ENCODE results near the gene IL36B.

Gene IL36B

GRCh38 chr2:113075600-113075999 lies 22.9 kb upstream of the IL36B start:
- DNase-seq: no peak

DNA sequence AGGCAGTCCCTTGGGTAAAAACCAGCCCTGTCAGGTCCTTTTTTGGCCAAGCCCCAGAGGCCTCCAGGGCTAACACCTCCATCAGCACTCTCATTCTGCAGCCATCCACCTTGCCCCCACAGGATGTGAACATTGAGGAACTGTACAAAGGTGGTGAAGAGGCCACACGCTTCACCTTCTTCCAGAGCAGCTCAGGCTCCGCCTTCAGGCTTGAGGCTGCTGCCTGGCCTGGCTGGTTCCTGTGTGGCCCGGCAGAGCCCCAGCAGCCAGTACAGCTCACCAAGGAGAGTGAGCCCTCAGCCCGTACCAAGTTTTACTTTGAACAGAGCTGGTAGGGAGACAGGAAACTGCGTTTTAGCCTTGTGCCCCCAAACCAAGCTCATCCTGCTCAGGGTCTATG lies 22.4 kb upstream of the IL36B start:
- DNase-seq: no peak

DNA sequence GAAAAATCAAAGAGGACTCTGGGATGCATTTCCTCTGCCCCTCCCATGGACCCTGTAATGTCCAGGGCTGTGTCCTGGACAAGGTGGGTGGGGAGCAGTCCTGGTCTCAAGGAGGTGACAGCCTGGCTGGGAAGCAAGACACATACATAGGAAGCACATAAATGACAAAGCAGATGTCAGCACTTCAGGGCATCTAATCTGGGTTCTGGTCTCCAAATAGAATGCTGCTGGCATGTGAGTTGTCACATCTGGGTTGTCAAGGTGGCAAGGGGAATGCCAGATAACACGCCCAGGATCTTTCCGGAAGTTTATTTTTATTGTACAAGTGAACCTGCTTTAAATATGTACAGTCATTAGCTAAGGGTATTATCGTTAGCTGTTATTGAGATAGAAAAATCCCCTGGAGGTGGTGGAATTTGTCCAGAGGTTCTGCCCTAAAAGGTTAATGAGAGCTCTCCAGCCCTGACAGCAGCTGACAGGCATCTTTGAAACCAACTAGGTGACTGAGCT lies 20.7 kb upstream of the IL36B start:
- DNase-seq: no peak

- no peak for DNase-seq
Observed at GRCh38 chr2:113072584-113072983, 19.9 kb upstream of the IL36B start.

GRCh38 chr2:113070606-113070975 lies 17.9 kb upstream of the IL36B start:
- no peak for DNase-seq

DNA sequence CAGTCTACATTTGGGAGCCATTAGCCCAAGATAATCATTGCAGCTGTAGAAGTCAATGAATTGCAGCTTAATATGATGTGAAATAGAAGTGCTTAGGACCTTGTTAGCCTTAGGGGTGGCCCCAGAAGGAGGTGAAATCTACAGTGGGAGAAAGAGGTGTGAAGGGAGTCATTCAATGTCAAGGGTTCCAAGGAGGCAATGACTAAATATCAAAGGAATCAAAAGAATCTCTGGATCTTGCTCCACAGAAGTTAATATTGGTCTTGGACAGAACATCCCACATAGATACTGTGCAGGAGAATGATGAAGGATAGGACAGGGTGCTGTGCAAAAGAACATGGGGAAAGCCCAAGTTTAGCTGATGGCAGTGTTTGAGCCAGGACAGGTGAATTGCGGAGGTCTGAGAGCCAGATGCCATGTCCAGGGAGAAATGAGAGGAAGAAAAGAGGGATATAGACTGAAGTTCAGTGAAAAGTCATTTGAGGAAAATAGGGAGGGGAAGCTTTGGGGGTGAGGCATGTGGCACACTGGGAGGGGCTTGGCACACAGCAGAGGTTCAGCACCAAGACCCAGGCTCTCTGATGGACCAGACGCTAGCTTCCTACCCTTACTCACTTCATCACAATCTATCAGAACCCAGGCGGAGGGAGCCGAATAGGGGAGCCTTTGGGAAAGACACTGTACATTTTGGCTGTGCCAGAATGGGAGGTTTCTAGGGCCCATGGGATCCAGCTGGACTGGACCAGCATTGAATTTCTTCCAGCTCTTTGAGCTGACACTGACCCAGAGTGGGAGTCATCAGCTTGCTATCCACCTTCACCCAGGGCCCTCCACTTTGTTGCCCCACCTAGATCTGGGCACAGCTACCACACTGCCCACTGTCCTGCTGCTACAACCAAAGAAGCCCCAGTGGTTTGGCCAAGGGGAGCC lies 17.3 kb upstream of the IL36B start:
- DNase-seq: no peak

DNA sequence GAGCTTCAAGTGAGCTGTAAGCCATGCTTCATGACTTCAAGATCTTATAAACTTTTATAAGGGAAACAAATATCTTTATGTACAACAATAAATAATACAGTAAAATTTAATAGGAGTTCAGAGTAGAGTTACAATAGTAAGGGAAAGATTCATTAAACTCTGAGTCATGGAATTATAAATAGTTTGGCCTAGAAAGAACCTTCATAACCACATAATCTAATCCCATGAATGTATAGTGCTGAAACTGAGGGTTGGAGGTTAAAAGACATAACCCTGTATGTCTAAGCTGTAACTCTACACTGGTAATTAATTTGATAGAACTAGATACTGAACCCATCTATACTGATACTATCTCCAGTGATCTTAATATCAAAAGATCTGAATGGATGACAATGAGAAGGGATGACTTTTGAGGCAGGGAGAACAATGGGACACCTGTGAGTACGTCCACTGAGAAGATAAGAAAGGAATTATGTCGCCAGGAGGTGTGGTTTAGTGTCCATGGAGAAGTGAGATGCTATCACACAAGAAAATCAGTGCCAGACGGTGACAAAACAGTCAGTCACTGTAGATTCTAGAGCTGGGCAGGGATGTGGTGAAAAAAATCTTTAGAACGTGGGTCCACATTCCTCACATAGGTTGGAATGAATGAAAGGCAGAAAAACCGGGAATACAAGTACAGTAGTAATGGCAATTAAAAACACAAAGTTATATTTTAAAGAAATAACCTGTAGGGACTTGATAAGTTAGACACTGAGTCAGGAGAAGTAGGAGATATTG lies 16.2 kb upstream of the IL36B start:
- no peak for DNase-seq

- DNase-seq: no peak
Observed at GRCh38 chr2:113068249-113068648, 15.6 kb upstream of the IL36B start.

GRCh38 chr2:113067681-113068080 lies 15.0 kb upstream of the IL36B start, which contains the start of gene IL1F10:
Gene IL1F10, plus strand, starts transcription at chr2:113067970. Its CDS starts 4,769 bp downstream, at chr2:113072739.
- DNase-seq: no peak

GRCh38 chr2:113064898-113065297 lies 12.2 kb upstream of the IL36B start:
- no peak for DNase-seq

DNA sequence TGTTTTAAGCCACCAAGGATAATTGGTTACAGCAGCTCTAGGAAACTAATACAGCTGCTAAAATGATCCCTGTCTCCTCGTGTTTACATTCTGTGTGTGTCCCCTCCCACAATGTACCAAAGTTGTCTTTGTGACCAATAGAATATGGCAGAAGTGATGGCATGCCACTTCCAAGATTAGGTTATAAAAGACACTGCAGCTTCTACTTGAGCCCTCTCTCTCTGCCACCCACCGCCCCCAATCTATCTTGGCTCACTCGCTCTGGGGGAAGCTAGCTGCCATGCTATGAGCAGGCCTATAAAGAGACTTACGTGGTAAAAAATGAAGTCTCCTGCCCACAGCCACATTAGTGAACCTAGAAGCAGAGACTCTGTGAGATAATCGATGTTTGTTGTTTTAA lies 11.6 kb upstream of the IL36B start:
- no peak for DNase-seq

DNA sequence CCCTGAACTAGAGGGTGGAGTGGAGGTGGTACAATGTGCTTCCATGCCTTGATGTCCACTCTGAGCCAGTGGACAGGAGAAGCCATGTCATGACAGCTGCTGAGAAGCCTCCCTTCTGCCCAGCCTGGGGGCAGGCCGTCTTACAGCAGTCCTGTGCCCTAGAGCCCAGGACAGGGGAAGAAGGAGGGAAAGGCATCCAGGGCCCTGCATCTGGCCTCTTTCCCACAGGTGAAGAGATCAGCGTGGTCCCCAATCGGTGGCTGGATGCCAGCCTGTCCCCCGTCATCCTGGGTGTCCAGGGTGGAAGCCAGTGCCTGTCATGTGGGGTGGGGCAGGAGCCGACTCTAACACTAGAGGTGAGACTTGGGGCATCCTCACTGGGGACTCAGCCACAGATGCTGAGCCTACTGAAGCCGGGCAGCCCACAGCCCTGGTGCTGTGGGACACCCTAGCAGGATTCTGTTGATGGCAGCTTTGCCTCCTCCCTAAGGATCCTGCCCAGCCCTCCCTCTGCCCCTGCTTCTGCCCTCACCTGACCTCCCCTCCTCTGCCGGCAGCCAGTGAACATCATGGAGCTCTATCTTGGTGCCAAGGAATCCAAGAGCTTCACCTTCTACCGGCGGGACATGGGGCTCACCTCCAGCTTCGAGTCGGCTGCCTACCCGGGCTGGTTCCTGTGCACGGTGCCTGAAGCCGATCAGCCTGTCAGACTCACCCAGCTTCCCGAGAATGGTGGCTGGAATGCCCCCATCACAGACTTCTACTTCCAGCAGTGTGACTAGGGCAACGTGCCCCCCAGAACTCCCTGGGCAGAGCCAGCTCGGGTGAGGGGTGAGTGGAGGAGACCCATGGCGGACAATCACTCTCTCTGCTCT lies 9.5 kb upstream of the IL36B start:
- DNase-seq: no peak

GRCh38 chr2:113061241-113061640 lies 8.6 kb upstream of the IL36B start:
- no peak for DNase-seq

GRCh38 chr2:113060796-113061195 lies 8.1 kb upstream of the IL36B start:
- no peak for DNase-seq

DNA sequence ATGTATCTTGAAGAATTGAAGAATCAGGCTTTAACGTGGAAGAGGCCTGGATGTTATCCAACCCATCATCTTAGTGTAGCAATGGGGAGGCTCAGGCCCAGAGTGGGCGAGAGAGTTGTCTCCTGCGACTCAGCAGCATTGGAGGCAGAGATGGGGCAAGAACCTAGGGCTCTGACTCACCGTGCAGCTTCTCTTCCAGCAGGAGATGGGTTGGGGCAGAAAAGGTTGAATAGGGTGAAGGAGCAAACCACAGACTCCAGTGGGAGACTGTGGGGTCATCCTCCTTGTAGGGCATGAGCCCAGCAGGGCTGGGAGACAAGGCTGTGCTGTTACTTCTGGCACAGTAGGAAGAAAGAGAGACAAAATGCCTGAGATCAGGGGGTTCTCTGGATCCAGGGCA lies 7.7 kb upstream of the IL36B start:
- no peak for DNase-seq

DNA sequence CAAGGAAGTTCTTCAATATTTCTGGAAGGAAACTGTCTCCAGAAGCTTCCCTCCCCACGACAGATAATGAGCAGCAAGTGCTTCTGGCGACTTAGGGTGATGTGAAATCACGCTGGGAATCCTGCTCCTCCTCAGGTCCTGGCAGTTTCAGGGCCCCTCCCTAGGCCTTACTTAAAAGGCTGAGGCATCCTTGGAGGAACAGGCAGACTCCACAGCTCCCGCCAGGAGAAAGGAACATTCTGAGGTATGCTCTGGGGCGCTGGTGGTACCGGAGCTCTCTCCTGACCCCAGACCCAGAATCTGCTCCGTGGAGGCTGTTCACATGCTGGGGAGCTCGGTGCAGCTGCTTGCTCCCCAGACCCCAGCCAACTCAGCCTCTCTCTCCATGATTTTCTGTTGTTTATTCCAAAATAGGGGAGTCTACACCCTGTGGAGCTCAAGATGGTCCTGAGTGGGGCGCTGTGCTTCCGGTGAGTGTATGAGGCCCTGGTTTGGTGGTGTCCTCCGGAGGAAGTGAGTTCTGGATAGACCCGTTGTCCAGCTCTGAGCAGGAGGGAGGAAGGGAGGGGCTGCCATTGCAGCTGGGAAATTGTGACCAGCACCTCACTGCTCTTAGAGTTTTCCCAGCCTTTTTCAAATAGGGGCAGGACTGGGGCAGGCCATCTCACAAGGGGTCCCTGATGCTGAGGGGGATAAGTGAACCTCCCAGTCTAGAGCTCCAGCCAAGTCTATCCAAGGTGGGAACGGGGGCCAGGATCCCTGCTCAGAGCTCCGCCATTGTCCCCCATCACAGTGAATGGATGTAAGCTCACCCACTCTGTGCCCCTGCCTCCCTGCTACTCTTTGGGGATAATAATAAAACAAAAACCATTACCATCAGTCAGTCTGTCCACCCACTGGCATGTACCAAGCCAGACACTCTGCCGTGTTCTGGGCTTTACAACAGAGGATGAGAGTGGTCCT lies 6.6 kb upstream of the IL36B start, which contains the start of gene IL36RN:
IL36RN (plus strand) TSS at position 201 of the 963 bp plus-strand sequence; CDS start at position 442, 241 bp downstream.
- DNase-seq: no peak

DNA sequence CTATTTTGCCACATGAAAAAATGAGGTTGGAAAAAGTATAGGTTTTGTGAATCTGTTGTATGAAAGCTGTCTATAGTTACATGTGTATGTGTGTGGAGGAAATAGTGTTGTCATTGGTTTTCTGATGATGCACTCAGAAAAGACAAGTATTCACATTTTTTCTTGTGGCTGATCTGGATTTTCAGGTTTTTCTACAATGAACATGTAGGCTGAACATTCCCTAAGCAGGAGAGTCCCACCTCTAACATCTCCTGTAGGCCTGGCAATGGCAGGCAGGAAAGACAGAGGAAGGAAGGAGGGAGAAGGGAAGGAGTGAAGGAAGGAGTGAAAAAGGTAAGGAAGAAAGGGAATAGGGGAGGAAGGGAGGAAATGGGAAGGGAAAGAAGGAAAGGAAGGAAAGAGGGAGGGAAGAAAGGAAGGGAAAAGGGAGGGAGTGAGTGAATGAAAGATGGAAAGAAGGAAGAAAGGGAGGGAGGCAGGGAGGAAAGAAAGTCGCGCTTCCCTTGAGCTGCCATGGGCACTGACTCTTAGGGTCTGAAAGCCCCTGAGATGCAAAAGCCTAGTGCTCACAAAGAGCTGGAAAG lies 5.8 kb upstream of the IL36B start:
- DNase-seq: no peak

- DNase-seq: no peak
Observed at GRCh38 chr2:113057117-113057516, 4.5 kb upstream of the IL36B start.

DNA sequence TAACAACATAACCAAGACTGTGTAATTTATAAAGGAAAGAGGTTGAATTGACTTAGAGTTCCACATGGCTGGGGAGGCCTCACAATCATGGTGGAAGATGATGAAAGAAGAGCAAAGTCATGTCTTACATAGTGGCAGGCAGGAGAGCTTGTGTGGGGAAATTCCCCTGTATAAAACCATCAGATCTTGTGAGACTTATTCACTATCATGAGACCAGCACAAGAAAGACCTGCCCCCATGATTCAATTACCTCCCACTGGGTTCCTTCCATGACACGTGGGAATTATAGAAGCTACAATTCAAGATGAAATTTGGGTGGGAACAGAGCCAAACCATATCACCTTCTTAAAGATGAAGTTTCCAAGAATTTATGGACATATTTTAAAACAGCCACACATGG lies 3.9 kb upstream of the IL36B start:
- DNase-seq: no peak

- DNase-seq: no peak
Observed at GRCh38 chr2:113054066-113054465, 1.4 kb upstream of the IL36B start.

DNA sequence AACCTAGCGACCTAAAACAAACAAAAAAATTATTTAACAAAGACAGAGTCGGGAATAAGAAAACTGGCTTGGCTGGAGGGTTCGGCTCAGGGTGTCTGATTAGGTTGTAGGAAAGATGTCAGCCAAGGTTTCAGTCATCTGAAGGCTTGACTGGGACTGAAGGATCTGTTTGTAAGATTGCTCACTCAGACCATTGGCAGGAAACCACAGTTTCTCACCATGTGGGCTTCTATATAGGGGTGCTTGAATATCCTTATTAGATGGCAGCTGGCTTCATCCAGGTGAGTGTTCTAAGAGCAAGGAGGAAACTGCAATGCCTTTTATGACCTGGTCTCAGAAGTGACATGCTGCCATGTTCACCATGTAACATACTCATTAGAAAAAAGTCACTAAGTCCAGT lies 999 bp upstream of the IL36B start:
- no peak for DNase-seq

Measured in CD4-positive, alpha-beta T cell treated with Interleukin-1 beta for 1 hour (primary cell).